ENCODE results near the gene NRGN. TPM values are rescaled to one million over a fixed set of nuclear protein-coding genes. Genes with fewer than 3 reads are reported as not detected.
"Not testable (repeated sequence)": the region's sequence is repeated elsewhere in the genome, so short reads cannot be mapped to it uniquely, and the experiment has no call there.

NRGN gene
- total RNA-seq, 4 donors from 2014 or later, result 0.66 to 2.4 (median 1.8) TPM

DNA sequence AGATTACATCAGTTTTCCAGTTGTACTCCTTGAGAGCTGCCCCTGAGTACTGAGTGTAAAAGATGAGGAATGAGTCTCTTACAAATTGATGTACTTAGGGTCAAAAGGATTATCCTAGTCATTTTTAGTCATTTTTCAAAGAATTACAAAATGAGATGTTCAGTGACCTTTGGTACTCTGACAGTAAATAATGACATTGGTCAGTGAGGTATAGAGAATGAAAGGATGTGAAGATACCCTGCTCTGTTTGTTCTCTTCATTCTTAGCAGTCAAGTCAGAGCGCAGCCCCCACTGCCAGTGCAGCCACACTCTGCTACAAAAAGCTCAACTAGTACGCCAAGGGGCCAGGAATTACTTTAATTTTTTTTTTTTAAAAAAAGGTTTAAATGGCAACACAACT, 26.4 kb downstream of the NRGN start:
- Histone ChIP-seq H3K27ac (no peak overlapping the region), H3K4me3 (no peak overlapping the region), H3K27me3 (peaks cover 19% of the 10 kb centered on the region), H3K9me3 (no peaks in the 10 kb centered on the region), H3K4me1 (peaks cover 0 to 25% (median 12%) of the 10 kb centered on the region in 3 donors), H3K36me3 (peaks cover 0 to 57% of the 10 kb centered on the region in 2 donors)
- WGBS, 2 donors (ENCODE audit: low coverage in 1 of 2), result 92% methylated on average over 2 of the region's 2 CpGs; no CpG with 5 or more reads in 1 of the 2 donors
- TF ChIP-seq POLR2AphosphoS5 (IDR thresholded peaks at IDR 0.05) (no peak), EP300 (IDR thresholded peaks at IDR 0.05) (no peak), POLR2A (IDR thresholded peaks at IDR 0.05) (no peak)
- TF ChIP-seq, protein P1, sequence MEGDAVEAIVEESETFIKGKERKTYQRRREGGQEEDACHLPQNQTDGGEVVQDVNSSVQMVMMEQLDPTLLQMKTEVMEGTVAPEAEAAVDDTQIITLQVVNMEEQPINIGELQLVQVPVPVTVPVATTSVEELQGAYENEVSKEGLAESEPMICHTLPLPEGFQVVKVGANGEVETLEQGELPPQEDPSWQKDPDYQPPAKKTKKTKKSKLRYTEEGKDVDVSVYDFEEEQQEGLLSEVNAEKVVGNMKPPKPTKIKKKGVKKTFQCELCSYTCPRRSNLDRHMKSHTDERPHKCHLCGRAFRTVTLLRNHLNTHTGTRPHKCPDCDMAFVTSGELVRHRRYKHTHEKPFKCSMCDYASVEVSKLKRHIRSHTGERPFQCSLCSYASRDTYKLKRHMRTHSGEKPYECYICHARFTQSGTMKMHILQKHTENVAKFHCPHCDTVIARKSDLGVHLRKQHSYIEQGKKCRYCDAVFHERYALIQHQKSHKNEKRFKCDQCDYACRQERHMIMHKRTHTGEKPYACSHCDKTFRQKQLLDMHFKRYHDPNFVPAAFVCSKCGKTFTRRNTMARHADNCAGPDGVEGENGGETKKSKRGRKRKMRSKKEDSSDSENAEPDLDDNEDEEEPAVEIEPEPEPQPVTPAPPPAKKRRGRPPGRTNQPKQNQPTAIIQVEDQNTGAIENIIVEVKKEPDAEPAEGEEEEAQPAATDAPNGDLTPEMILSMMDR (IDR thresholded peaks at IDR 0.05), result no peak
- no peak for ATAC-seq

- H3K9me3 ChIP-seq, result no peaks in the 10 kb centered on the region
- no peak for ATAC-seq
- 80 to 88% methylated on average over 5 to 8 of the region's 8 CpGs for WGBS, 2 donors (ENCODE audit: low coverage in 1 of 2)
- TF ChIP-seq EP300 (IDR thresholded peaks at IDR 0.05), result no peak
- TF ChIP-seq POLR2AphosphoS5 (IDR thresholded peaks at IDR 0.05), result no peak
- TF ChIP-seq, protein P1 (IDR thresholded peaks at IDR 0.05), result no peak
- TF ChIP-seq POLR2A (IDR thresholded peaks at IDR 0.05), result no peak
- no peaks in the 10 kb centered on the region for H3K27me3 ChIP-seq
- no peak overlapping the region for H3K27ac ChIP-seq
- peaks cover 0 to 78% of the 10 kb centered on the region in 2 donors for H3K36me3 ChIP-seq
- H3K4me3 ChIP-seq, result no peak overlapping the region
- H3K4me1 ChIP-seq, result peaks cover 0 to 1% (median 0%) of the 10 kb centered on the region in 3 donors
Measured at GRCh38 chr11:124768914-124769313, 29.2 kb downstream of the NRGN start.

DNA sequence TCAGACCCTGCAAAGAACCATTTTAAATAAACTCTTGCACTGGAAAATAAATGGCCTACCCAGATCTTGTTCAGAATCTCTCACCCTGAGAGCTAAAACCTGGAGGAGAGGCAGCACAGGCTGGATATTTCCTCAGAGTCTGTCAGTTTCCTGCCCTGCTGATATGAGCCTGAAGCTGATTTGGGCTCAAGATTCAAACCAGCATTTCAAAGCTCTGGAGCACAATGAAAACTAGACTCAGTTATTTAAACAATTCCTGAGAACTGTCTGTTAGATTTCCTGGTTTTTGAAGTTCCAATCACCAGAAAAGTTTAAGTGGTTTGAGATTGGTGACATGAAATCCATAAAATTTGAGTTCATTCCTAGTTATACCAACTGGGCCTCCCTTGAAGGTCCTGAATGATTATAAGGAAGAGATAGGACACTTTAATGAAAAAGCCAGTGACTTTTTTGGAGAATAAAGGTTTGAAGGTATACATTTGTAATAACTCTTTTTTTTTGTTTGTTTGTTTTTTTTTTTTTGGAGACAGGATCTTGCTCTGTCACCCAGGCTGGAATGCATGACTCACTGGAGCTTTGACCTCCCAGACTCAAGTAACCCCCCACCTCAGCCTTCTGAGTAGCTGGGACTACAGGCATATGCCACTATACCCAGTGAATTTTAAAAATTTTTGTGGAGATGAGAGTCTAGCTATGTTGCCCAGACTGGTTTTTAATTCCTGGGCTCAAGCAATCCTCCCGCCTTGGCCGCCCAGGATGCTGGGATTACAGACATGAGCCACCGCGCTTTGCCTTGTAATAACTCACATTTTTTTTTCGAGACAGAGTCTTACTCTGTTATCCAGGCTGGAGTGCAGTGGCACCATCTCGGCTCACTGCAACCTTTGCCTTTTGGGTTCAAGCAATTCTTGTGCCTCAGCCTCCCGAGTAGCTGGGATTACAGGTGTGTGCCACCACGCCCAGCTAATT, 30.3 kb downstream of the NRGN start:
- no peaks in the 10 kb centered on the region for H3K4me1 ChIP-seq
- peaks cover 0 to 87% of the 10 kb centered on the region in 2 donors for H3K36me3 ChIP-seq
- no peak for ATAC-seq
- H3K27ac ChIP-seq, result no peak overlapping the region
- H3K9me3 ChIP-seq, result no peaks in the 10 kb centered on the region
- TF ChIP-seq POLR2AphosphoS5 (IDR thresholded peaks at IDR 0.05), result no peak
- TF ChIP-seq, protein P1 (IDR thresholded peaks at IDR 0.05), result no peak
- no peak for TF ChIP-seq EP300 (IDR thresholded peaks at IDR 0.05)
- TF ChIP-seq POLR2A (IDR thresholded peaks at IDR 0.05), result no peak
- no peak overlapping the region for H3K4me3 ChIP-seq
- WGBS, 2 donors (ENCODE audit: low coverage in 1 of 2), result 96 to 100% methylated on average over 5 to 7 of the region's 8 CpGs
- no peaks in the 10 kb centered on the region for H3K27me3 ChIP-seq

DNA sequence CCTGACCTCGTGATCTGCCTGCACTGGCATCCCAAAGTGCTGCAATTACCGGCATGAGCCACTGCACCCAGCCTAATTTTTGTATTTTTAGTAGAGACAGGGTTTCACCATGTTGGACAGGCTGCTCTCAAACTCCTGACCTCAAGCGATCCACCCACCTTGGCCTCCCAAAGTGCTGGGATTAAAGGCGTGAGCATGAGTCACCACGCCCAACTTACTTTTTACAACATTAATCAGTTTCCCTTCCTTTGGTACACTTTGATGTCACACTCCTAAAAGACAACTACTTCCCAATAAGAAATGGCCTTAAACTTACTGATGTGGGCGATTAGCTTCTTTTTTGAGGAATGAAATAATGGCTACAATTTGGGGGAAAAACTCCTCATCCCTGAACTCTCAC, 31.2 kb downstream of the NRGN start:
- not testable (repeated sequence) for H3K27ac ChIP-seq, ATAC-seq, H3K27me3 ChIP-seq, H3K4me3 ChIP-seq, H3K4me1 ChIP-seq, H3K9me3 ChIP-seq
- H3K36me3 ChIP-seq, result peaks cover 0 to 79% of the 10 kb centered on the region in 2 donors
- WGBS, 2 donors (ENCODE audit: low coverage in 1 of 2), result 92 to 98% methylated on average over 5 to 6 of the region's 6 CpGs

DNA sequence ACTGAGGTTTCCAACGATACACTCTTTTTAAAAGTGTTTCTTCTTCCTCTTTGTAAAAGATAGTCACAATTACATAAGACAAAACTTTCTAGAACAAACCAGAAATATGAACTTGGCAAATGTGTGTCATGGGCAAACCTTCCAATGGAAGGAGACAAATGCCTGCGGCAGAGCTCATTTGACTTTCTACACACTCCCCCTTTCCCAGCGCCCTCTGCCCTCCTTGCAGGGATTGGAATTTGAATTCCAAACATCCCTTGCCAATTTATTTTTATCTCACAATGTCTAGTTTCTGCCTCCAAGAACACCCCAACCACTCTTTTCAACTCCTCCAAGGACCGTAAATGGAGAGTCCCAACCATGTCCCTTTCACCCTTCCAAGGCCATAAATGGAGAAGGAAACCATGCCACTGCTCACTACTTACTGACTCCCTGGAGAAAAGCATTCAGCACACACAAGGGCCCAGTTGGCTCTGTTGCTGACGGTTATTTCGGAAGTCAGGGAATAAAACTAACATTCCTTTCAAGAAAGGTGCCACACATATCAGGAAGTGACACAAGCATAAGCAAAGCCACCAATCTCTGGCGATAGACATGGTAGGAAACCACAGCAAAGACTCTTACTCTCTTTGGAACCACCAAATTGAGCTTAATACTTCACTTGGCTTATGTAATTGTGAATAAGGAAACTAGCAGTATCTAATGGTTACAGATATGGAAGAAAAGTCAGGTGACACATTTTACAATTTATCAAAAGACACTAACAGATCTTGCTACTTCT, 37.3 kb downstream of the NRGN start:
- Histone ChIP-seq H3K27me3 (no peaks in the 10 kb centered on the region), H3K4me1 (peaks cover 0 to 19% (median 0%) of the 10 kb centered on the region in 3 donors), H3K9me3 (no peaks in the 10 kb centered on the region), H3K36me3 (peaks cover 0 to 26% of the 10 kb centered on the region in 2 donors), H3K27ac (peak overlapping the region in 1 of 4 donors; percentile 36), H3K4me3 (no peak overlapping the region)
- WGBS, 2 donors (ENCODE audit: low coverage in 1 of 2), result 81 to 84% methylated on average over 4 to 6 of the region's 7 CpGs
- TF ChIP-seq POLR2AphosphoS5 (IDR thresholded peaks at IDR 0.05) (no peak), EP300 (IDR thresholded peaks at IDR 0.05) (no peak), POLR2A (IDR thresholded peaks at IDR 0.05) (no peak)
- TF ChIP-seq, protein P1 (IDR thresholded peaks at IDR 0.05), result no peak
- no peak for ATAC-seq

Data from gastroesophageal sphincter (tissue), 4 donors.